AG09309 (cell line): ENCODE measurements around the gene TNIK.

Experiments used
- DNase-seq: peaks from one replicate; pipeline ENCODE4 v3.0.0-alpha.2; 2010; ENCODE audit warnings: low read depth
- H3K4me3 ChIP-seq: 2 replicates; pipeline ENCODE4 v1.5.1; 2011; ENCODE audit warnings: mild to moderate bottlenecking, low read depth, low read length, moderate library complexity; ENCODE audit not compliant: control insufficient read depth
- TF ChIP-seq, protein P1 (sequence below): IDR thresholded peaks from 2 replicates; pipeline ENCODE4 v1.5.1; 2011; ENCODE audit warnings: mild to moderate bottlenecking, low read depth, low read length, inconsistent platforms; ENCODE audit not compliant: insufficient read depth, control insufficient read depth; ENCODE audit errors: missing control alignments

TNIK gene

DNA sequence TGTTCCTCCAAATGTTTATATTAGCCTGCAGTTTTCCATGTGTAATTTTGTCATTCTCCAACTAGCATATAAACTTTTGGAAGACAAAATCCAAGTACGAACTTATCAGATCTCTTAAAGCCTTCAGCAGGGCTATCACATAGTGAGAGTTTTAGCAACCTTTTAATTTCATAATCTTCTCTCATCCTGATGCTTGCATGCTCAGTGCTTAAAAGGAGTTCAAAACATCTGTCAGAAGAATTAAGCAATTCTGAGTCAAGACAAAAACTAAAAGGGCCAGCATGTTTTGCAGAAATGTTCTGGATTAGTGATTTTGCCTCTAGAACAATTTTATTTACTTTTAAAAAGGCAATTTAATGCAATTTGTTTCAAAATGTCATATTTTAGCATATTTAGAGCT is 360.3 kb downstream of the TNIK start:
- TF ChIP-seq, protein P1, sequence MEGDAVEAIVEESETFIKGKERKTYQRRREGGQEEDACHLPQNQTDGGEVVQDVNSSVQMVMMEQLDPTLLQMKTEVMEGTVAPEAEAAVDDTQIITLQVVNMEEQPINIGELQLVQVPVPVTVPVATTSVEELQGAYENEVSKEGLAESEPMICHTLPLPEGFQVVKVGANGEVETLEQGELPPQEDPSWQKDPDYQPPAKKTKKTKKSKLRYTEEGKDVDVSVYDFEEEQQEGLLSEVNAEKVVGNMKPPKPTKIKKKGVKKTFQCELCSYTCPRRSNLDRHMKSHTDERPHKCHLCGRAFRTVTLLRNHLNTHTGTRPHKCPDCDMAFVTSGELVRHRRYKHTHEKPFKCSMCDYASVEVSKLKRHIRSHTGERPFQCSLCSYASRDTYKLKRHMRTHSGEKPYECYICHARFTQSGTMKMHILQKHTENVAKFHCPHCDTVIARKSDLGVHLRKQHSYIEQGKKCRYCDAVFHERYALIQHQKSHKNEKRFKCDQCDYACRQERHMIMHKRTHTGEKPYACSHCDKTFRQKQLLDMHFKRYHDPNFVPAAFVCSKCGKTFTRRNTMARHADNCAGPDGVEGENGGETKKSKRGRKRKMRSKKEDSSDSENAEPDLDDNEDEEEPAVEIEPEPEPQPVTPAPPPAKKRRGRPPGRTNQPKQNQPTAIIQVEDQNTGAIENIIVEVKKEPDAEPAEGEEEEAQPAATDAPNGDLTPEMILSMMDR: no peak
- no peak for DNase-seq
- no peak overlapping the region for H3K4me3 ChIP-seq

DNA sequence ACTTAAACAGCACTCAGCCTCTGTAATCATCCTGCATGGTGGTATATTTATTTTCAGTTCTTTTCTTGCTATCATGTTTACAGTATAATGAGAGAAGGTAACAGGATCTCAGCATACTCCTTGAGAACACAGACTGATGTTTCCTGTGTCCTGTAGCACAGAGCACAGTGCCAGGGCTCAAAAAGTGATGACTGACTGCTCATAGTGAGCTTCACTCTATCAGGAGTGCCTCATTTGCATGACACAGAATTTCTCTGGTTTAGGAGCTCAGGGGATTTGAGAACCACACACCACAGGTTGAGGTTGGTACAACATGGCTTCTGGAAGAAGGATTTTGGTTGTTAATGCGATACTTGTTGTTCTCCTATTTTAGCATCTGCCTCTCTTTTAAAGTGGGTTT is 365.1 kb downstream of the TNIK start:
- DNase-seq: no peak
- H3K4me3 ChIP-seq: no peak overlapping the region
- TF ChIP-seq, protein P1: no peak

DNA sequence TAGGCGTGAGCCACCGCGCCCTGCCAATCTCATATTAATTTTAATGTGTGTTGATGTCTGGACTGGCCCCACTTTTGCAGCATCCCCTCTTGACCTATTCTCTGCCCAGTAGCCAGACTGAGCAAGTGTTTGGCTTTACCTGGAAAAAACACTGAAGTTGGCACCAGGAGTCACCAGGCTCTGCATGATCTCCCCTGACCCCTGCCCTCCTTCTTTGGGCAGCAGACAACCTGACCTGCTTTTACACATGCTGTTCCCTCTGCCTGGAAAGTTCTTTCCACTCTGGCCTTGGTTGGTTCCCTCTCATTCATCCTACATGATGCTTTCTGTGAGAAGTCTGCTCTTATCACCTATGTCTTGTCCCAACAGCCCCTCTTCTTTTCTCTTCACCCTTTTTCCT is 365.8 kb downstream of the TNIK start:
- TF ChIP-seq, protein P1: no peak
- no peak overlapping the region for H3K4me3 ChIP-seq
- DNase-seq: no peak

DNA sequence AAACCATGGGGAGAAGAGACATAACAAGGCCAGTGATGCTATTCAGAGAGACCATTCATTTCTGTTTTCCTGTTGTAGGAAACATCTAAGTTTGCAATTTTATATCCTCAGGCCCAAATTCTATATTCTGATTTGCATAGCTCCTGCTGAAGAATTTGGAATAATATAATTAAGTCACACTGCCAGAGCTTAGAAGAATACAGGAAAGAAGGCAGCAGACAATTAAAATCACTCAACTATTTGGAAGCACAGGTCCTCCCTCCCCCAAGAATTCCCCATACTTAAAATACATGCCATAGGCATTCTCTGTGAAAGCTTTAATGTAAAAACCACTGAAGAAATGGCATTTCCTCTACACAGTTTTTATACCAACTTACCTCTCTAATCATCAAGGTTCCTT is 366.7 kb downstream of the TNIK start:
- TF ChIP-seq, protein P1: no peak
- no peak for DNase-seq
- H3K4me3 ChIP-seq: no peak overlapping the region

DNA sequence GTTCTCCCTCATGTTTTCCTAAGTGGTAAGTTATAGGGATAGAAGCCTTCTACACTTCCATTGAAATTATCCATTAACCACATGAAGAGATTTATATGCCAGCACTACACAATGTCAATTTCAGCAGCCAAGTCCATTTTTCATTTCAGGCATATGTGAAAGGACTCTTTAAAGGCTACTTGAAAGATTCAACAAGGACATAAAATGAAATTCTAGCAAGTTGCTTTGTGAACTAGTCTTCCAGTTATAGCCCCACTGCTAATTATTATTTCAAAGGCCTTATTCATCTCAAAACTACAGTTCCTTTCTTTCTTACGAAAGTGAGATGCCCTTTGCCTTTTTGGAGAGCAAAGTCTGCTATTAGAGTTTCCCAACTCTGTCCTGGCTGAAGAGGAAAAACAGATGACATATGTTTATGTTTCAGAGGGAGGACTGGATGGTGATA is 367.7 kb downstream of the TNIK start:
- DNase-seq: no peak
- TF ChIP-seq, protein P1: no peak
- no peak overlapping the region for H3K4me3 ChIP-seq

DNA sequence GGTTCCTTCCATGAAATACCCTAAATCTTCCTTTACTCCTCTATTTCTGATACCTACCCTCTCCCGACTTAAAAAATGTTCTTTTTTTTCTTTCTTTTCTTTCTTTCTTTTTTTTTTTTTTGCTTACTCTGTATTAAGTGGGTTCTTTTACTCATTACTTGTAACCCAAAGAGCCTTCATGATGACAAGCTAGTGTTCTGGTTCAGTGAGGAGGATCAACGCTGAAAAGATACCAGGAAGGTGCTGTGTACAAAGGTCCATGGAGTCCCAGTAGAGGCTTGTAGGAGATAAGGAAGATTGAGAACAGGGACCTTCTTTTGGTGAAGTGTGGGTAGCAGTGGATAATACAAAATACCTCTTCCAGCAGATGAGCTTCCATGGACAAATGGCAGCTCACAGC is 369.9 kb downstream of the TNIK start:
- no peak overlapping the region for H3K4me3 ChIP-seq
- no peak for DNase-seq
- TF ChIP-seq, protein P1: no peak
